ENCODE measurements around the gene DDX25. TPM values are rescaled to one million over a fixed set of nuclear protein-coding genes. Genes with fewer than 3 reads are reported as not detected.

The DDX25 gene
- total RNA-seq, 2 experiments from 2014 or later, result not detected

- intact Hi-C loops (cut with DNase I, micrococcal nuclease), result no loop called here
- no peak overlapping the region for H3K27ac ChIP-seq (ENCODE audit: low read depth in 1 of 2, low read length in 2 of 2)
- no peaks in the 10 kb centered on the region for H3K27me3 ChIP-seq (ENCODE audit: control insufficient read depth in 1 of 2, insufficient read depth in 2 of 2, low read length in 2 of 2)
- H3K36me3 ChIP-seq (ENCODE audit: insufficient read depth, low read length), result no peaks in the 10 kb centered on the region
- CTCF ChIA-PET, result no interaction called here
- Mint-ChIP-seq H3K9me3 (no peaks in the 10 kb centered on the region), H3K4me1 (ENCODE audit: low read depth) (peaks cover 6% of the 10 kb centered on the region), H3K27me3 (no peaks in the 10 kb centered on the region), H3K36me3 (ENCODE audit: low read depth) (no peaks in the 10 kb centered on the region), H3K27ac (no peak overlapping the region), H3K4me3 (no peak overlapping the region)
- no peak for TF ChIP-seq CTCF (IDR thresholded peaks at IDR 0.05)
- H3K9me3 ChIP-seq (ENCODE audit: control insufficient read depth in 1 of 2, insufficient read depth in 1 of 2, low read length in 2 of 2), result no peaks in the 10 kb centered on the region
- DNase-seq, result no peak
- H3K4me3 ChIP-seq (ENCODE audit: low read length), result no peak overlapping the region
- ATAC-seq (ENCODE audit: poor library complexity), result no peak
- POLR2A ChIA-PET, result no interaction called here
- H3K4me1 ChIP-seq (ENCODE audit: insufficient read depth, low read length), result peaks cover 3% of the 10 kb centered on the region
These were observed 50.0 kb downstream of the DDX25 start for GRCh38 chr11:125954123-125954944.

GRCh38 chr11:125954945-125955640 is 50.8 kb downstream of the DDX25 start:
- Mint-ChIP-seq H3K9me3 (no peaks in the 10 kb centered on the region), H3K4me3 (no peak overlapping the region), H3K36me3 (ENCODE audit: low read depth) (no peaks in the 10 kb centered on the region), H3K27ac (no peak overlapping the region), H3K4me1 (ENCODE audit: low read depth) (peaks cover 6% of the 10 kb centered on the region), H3K27me3 (no peaks in the 10 kb centered on the region)
- H3K36me3 ChIP-seq (ENCODE audit: insufficient read depth, low read length), result no peaks in the 10 kb centered on the region
- ATAC-seq (ENCODE audit: poor library complexity) (no peak), DNase-seq (no peak)
- H3K27me3 ChIP-seq (ENCODE audit: control insufficient read depth in 1 of 2, insufficient read depth in 2 of 2, low read length in 2 of 2), result no peaks in the 10 kb centered on the region
- no peaks in the 10 kb centered on the region for H3K9me3 ChIP-seq (ENCODE audit: control insufficient read depth in 1 of 2, insufficient read depth in 1 of 2, low read length in 2 of 2)
- peaks cover 3% of the 10 kb centered on the region for H3K4me1 ChIP-seq (ENCODE audit: insufficient read depth, low read length)
- no peak for TF ChIP-seq CTCF (IDR thresholded peaks at IDR 0.05)
- intact Hi-C loops (cut with DNase I, micrococcal nuclease), result no loop called here
- ChIA-PET CTCF (no interaction called here), POLR2A (no interaction called here)
- no peak overlapping the region for H3K4me3 ChIP-seq (ENCODE audit: low read length)
- no peak overlapping the region for H3K27ac ChIP-seq (ENCODE audit: low read depth in 1 of 2, low read length in 2 of 2)

GRCh38 chr11:125955856-125956255 is 51.5 kb downstream of the DDX25 start:
- ChIA-PET CTCF (no interaction called here), POLR2A (no interaction called here)

More at GRCh38 chr11:125955856-125956255, 51.5 kb downstream of the DDX25 start:
- Histone ChIP-seq H3K27ac (ENCODE audit: low read depth in 1 of 2, low read length in 2 of 2) (no peak overlapping the region), H3K27me3 (ENCODE audit: control insufficient read depth in 1 of 2, insufficient read depth in 2 of 2, low read length in 2 of 2) (no peaks in the 10 kb centered on the region), H3K36me3 (ENCODE audit: insufficient read depth, low read length) (no peaks in the 10 kb centered on the region), H3K9me3 (ENCODE audit: control insufficient read depth in 1 of 2, insufficient read depth in 1 of 2, low read length in 2 of 2) (no peaks in the 10 kb centered on the region), H3K4me1 (ENCODE audit: insufficient read depth, low read length) (peaks cover 3% of the 10 kb centered on the region), H3K4me3 (ENCODE audit: low read length) (no peak overlapping the region)
- H3K27me3 Mint-ChIP-seq, result no peaks in the 10 kb centered on the region
- TF ChIP-seq CTCF (IDR thresholded peaks at IDR 0.05), result no peak
- peaks cover 6% of the 10 kb centered on the region for H3K4me1 Mint-ChIP-seq (ENCODE audit: low read depth)
- intact Hi-C loops (cut with DNase I, micrococcal nuclease), result no loop called here
- H3K36me3 Mint-ChIP-seq (ENCODE audit: low read depth), result no peaks in the 10 kb centered on the region
- DNase-seq, result no peak
- no peak for ATAC-seq (ENCODE audit: poor library complexity)
- H3K27ac Mint-ChIP-seq, result no peak overlapping the region
- H3K4me3 Mint-ChIP-seq, result no peak overlapping the region
- H3K9me3 Mint-ChIP-seq, result no peaks in the 10 kb centered on the region

All from CD4-positive, alpha-beta T cell (primary cell).